HepG2 (cell line): ENCODE data around the gene ACYP2. TPM values are rescaled to one million over a fixed set of nuclear protein-coding genes. Genes with fewer than 3 reads are reported as not detected.

Experiments
- CEBPG ChIP-seq: IDR thresholded peaks from 2 replicates; pipeline ENCODE4 v1.6.1; 2016
- HNRNPUL1 ChIP-seq: fragments of 200-400 bp; formaldehyde crosslinking; IDR thresholded peaks from 2 replicates; pipeline ENCODE4 v1.6.1; 2017; ENCODE audit warnings: low read depth, mild to moderate bottlenecking, low read length, moderate library complexity
- KLF12 ChIP-seq: sonication (generic); formaldehyde crosslinking; IDR thresholded peaks from 2 replicates; pipeline ENCODE4 v1.4.0; 2020; ENCODE audit warnings: missing genetic modification reagents, borderline replicate concordance
- MED1 ChIP-seq: sonication (generic); formaldehyde crosslinking; IDR thresholded peaks from 2 replicates; pipeline ENCODE4 v1.4.0; 2020; ENCODE audit warnings: missing genetic modification reagents
- REST ChIP-seq, 2 experiments: IDR thresholded peaks; 2 replicates each; pipeline ENCODE4 v1.6.1; 2011 to 2012; ENCODE audit warnings: low read length in 2 of 2, borderline replicate concordance in 1 of 2, low read depth in 1 of 2, mild to moderate bottlenecking in 1 of 2, moderate library complexity in 1 of 2
- SOX6 ChIP-seq, 2 experiments: fragments of 450-650 bp in 1 of 2; sonication (generic) in 1 of 2; formaldehyde crosslinking in 1 of 2; IDR thresholded peaks; 2 replicates each; pipeline versions ENCODE4 v1.4.0 to v1.6.1; 2017 to 2020; ENCODE audit warnings: antibody characterized with exemption in 1 of 2, mild to moderate bottlenecking in 1 of 2, missing genetic modification reagents in 1 of 2
- ZHX2 ChIP-seq, 2 experiments: sonication (generic) in 1 of 2; formaldehyde crosslinking in 1 of 2; IDR thresholded peaks; 2 replicates each; pipeline versions ENCODE4 v1.6.1 to v1.9.0; 2014 to 2022; ENCODE audit warnings: antibody characterized with exemption in 1 of 2, borderline replicate concordance in 1 of 2, inconsistent platforms in 1 of 2, low read depth in 1 of 2, missing genetic modification reagents in 1 of 2
- ZNF207 ChIP-seq: fragments of 450-650 bp; IDR thresholded peaks from 2 replicates; pipeline ENCODE4 v1.6.1; 2016; ENCODE audit warnings: antibody characterized with exemption, borderline replicate concordance
- ZNF317 ChIP-seq: sonication (generic); formaldehyde crosslinking; IDR thresholded peaks from 2 replicates; pipeline ENCODE4 v1.5.0; 2020; ENCODE audit warnings: mild to moderate bottlenecking, missing genetic modification reagents
- ZNF546 ChIP-seq: sonication (generic); formaldehyde crosslinking; conservative IDR thresholded peaks from 2 replicates; pipeline ENCODE4 v1.8.1; 2023; ENCODE audit warnings: mild to moderate bottlenecking, missing genetic modification reagents
- ZNF570 ChIP-seq: sonication (generic); formaldehyde crosslinking; IDR thresholded peaks from 2 replicates; pipeline ENCODE4 v1.4.0; 2020; ENCODE audit warnings: mild to moderate bottlenecking, missing genetic modification reagents, borderline replicate concordance
- ZNF639 ChIP-seq: conservative IDR thresholded peaks from 2 replicates; pipeline ENCODE4 v1.6.1; 2018; ENCODE audit warnings: missing genetic modification reagents
- ZNF644 ChIP-seq: IDR thresholded peaks from 2 replicates; pipeline ENCODE4 v1.6.1; 2016; ENCODE audit warnings: low read depth
- ZNF788 ChIP-seq: sonication (generic); formaldehyde crosslinking; IDR thresholded peaks from 2 replicates; pipeline ENCODE4 v1.5.0; 2020; ENCODE audit warnings: mild to moderate bottlenecking, missing genetic modification reagents, borderline replicate concordance
- polyA plus RNA-seq, 8 experiments: library from polyadenylated mRNA; depleted of rRNA in 3 of 8; stranded (reverse) in 7 of 8; unstranded in 1 of 8; fragments of >200 nt; fragmentation: Illumina TruSeq in 4 of 8; extraction: Trizol in 4 of 8; gene quantifications; 2 replicates each; pipeline versions ENCODE4 v1.2.1 to v1.2.3, GENCODE V29; 2011 to 2016; ENCODE audit warnings: low read depth in 4 of 8, missing spikeins in 1 of 8, mixed read lengths in 1 of 8; ENCODE audit not compliant: insufficient read depth in 1 of 8
- total RNA-seq, 5 experiments: library from RNA; depleted of rRNA; stranded (reverse); fragments of >200 nt; fragmentation: Illumina TruSeq; extraction: Trizol; gene quantifications; 2 replicates each; pipeline ENCODE4 v1.2.3, GENCODE V29; 2016; ENCODE audit warnings: low read depth in 1 of 5

ACYP2 gene
- total and polyA plus RNA-seq, 2 of the 13 experiments (the other 11 are each of a cell fraction or from before 2014, with no cell fraction given), result 12.3 to 12.7 TPM

GRCh38 chr2:54233832-54234649 is 118.6 kb downstream of the ACYP2 start (continued):
- TF ChIP-seq ZNF639 (CRISPR knock-in tag) (peak; percentile 74), ZNF546 (CRISPR knock-in tag) (no peak), CEBPG (peak; percentile 91), REST (IDR thresholded peaks at IDR 0.05; ENCODE audit: borderline replicate concordance in 1 of 2, low read depth in 1 of 2, low read length in 2 of 2) (peak in 1 of 2 experiments; percentile 29; a peak in 1 of 4 replicates), ZNF207 (no peak), ZNF788 (CRISPR knock-in tag) (peak; percentile 62; the same call in 1 of the 2 replicates), ZNF570 (CRISPR knock-in tag) (no peak), ZNF317 (CRISPR knock-in tag) (peak; percentile 97), SOX6 (IDR thresholded peaks at IDR 0.05) (no peak), SOX6 (CRISPR knock-in tag; IDR thresholded peaks at IDR 0.05) (peak; percentile 100), MED1 (CRISPR knock-in tag) (peak; percentile 92), ZHX2 (IDR thresholded peaks at IDR 0.05; ENCODE audit: low read depth) (peak; percentile 55; the same call in 1 of the 2 replicates), ZHX2 (CRISPR knock-in tag; IDR thresholded peaks at IDR 0.05; ENCODE audit: borderline replicate concordance) (no peak; the same call in 1 of the 2 replicates), HNRNPUL1 (no peak), KLF12 (CRISPR knock-in tag) (no peak), ZNF644 (CRISPR knock-in tag) (peak; percentile 100)
